ENCODE measurements around the gene NR0B2.

- TF ChIP-seq CTCF (IDR thresholded peaks at IDR 0.05) = no peak
- no peak for TF ChIP-seq POLR2A (IDR thresholded peaks at IDR 0.05)
These were observed 38.9 kb downstream of the NR0B2 start for GRCh38 chr1:26874896-26875295.
